HG03159 (cell line): ENCODE results near the gene ARSB.
"Not testable (repeated sequence)": the region's sequence is repeated elsewhere in the genome, so short reads cannot be mapped to it uniquely, and the experiment has no call there.

Experiments
- ATAC-seq: cut with Tn5 transposase; IDR thresholded peaks from one replicate; pipeline ENCODE4 v1.9.1; 2021; ENCODE audit warnings: mild to moderate bottlenecking, moderate library complexity; ENCODE audit not compliant: unreplicated experiment

ARSB gene

DNA sequence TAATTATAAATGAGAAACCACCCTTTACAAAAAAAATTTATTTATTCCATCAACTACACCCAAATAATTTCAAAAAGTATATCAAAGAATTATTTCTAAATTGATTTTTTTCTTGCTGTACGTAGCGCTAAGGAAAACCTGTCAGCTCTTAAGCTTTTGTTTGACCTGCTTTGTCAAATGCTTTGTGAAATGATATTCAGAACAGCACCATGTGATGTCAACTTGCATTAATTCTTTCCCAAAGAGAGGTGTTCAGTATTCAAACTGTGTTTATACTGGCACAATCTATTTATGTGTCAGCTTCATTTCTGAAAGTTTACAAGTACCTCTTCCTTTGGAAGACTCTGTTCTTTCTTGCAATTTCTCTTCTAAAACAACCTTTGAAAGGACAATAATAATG is 12.0 kb upstream of the ARSB start:
- no peak for ATAC-seq

GRCh38 chr5:78995521-78996007 is 10.5 kb upstream of the ARSB start:
- no peak for ATAC-seq

DNA sequence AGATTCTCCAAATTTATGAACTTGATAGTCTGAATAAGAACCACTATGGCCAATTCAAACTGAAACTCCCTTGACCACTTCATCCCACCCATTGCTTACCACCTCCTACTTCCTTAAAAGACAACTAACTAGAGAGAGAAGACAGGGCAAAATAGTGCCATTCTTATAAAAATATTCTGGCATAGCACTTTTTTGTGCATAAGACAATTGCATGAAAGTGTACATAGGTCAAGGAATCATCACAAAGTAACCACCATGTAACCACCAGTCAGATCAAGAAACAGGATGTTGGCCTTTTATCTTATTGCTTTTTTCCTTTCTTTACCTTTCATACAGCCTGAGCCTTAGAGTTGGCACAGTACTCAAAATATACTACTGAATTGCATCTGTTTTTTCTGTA is 8.1 kb upstream of the ARSB start:
- no peak for ATAC-seq

- ATAC-seq, result no peak
These were observed 7.0 kb upstream of the ARSB start for GRCh38 chr5:78992146-78992545.

GRCh38 chr5:78989080-78989479 is 4.0 kb upstream of the ARSB start:
- no peak for ATAC-seq

GRCh38 chr5:78985725-78986223 is 664 bp upstream of the ARSB start:
- peak; percentile 65 for ATAC-seq

DNA sequence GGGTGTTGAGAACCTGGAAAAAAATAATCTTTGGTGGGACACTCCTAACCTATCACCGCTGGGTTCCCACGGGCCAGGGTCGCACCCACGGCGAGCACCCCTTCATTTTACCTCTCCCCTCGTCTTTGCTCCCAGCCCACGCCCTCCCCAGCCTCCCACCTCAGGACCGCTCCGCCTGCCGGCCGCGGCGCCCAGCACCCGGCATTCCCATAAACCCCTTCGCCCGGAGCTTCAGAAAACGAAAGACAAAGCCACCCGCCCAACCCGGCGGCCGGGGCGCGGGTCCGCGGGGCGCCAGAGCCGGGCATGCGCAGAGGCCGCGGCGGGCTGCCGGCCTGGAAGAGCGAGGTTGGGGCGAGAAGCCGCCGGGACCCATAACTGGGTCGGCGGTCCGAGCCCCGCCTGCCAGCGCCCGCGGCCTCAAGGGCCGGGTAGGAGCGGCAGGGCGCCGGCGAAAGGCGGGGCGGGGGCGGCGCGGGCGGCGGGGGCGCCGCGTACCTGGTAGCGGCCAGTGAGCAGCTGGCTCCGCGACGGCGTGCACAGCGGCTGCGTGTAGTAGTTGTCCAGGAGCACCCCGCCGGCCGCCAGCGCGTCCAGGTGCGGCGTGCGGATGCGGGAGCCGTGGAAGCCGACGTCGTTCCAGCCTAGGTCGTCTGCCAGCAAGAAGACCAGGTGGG is 533 bp downstream of the ARSB start:
- peak; percentile 47 for ATAC-seq

DNA sequence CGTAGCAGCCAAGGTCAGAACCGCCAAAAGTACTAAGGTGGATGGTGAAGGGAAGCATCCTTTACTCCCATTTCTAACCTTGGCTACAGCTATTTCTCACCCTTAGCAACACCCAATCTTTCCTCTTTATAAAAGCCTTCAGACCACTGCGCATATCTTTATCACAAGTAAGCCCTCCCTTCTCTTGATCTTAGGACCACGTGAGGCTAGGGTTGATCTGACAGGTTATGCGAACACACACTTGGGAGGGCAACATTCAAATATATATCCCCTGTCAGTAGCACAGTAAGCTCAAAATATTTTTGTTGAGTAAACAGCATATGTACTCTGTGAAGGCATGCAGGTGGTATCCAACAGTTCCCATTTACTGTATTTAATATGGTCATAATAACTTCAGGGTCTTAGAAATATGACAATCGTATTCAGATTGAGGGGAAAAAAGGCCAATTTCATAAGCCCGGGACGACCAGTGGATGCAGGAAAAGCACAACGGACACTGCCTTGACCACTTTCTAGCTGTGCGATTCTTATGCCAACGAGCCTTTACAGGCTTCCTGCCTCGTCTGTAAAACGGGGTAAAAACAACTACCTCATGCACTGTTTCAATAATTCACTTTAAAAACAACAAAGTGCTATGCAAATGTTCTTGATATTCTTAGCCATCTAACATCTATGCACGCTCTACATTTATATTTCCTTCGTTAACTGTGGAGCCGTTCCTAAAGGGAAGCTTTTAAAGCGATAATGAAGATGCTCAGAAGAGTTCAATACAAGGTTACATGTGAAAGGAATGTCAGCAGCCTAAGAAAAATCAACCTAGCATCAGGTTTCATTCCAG is 1.3 kb downstream of the ARSB start:
- ATAC-seq, result no peak

DNA sequence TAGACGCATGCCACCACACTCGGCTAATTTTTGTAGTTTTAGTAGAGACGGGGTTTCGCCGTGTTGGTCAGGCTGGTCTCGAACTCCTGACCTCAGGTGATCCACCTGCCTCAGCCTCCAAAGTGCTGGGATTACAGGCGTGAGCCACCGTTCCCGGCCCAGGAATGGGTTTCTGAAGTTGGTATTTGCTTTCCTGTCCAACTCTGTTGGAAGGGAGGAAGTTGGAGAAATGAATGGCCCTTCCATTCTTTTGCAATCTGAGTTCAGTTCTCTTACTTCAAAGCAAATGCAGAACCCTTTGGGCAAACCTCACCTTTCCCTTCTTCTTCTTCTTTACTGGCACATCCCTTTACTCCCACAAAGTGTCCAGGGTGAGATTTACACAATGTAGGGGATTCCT is 1.9 kb downstream of the ARSB start:
- ATAC-seq, result not testable (repeated sequence)

GRCh38 chr5:78979909-78980308 is 5.2 kb downstream of the ARSB start:
- ATAC-seq, result no peak

DNA sequence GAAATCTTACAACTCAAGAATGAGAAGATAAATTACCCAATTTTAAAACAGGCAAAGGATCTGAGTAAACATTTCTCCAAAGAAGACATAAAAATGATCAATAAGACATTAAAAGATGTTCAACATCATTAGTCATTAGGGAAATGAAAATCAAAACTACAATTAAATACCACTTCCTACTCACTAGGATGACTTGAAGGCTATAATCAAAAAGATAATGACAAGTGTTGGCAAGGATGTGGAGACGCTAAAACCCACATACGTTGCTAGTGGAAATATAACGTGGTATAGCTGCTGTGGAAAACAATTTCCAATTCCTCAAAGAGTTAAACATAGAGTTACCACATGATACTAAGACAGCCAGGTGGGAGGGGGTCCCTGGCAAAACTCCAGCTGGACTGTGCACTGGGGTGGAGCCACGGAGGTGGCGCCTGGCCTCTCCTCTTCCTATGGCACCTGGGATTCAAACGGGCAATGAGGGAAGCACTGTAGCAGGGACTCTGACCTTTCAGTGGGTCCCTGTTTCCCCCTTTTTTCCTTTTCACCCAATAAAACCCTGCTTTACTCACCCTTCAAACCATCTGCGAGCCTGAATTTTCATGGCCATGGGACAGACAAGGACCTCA is 5.9 kb downstream of the ARSB start:
- ATAC-seq, result no peak

- ATAC-seq, result no peak
These were observed 10.1 kb downstream of the ARSB start for GRCh38 chr5:78975035-78975434.

GRCh38 chr5:78974601-78975000 is 10.5 kb downstream of the ARSB start:
- ATAC-seq, result no peak

GRCh38 chr5:78974011-78974410 is 11.1 kb downstream of the ARSB start:
- ATAC-seq, result no peak

- ATAC-seq, result no peak
These were observed 12.3 kb downstream of the ARSB start for GRCh38 chr5:78972654-78973428.

- ATAC-seq, result no peak
These were observed 13.1 kb downstream of the ARSB start for GRCh38 chr5:78971998-78972397.

- ATAC-seq, result no peak
These were observed 16.3 kb downstream of the ARSB start for GRCh38 chr5:78968781-78969180.

GRCh38 chr5:78964889-78965288 is 20.2 kb downstream of the ARSB start:
- no peak for ATAC-seq

DNA sequence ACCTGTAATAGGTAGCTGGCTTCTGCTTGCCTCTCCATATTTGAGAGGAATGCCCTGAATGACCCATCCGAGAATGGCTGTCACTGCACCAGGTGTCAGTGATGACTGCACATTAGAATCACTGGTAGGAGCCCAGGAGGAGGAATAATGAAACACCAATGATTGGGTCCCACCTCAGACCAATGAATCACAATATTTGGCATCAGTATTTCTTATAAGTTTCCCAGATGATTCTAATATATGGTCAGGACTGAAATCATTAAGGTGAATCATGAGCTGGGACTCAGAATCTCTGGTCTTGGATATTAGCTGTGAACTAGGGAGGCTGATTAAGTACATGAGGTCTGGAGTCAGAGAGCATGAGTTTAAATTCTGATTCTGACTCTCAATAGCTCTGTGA is 23.4 kb downstream of the ARSB start:
- ATAC-seq, result no peak

- no peak for ATAC-seq
These were observed 25.3 kb downstream of the ARSB start for GRCh38 chr5:78959767-78960166.
